Lung (tissue), 12 donors: ENCODE measurements around the gene OR2S2. TPM values are rescaled to one million over a fixed set of nuclear protein-coding genes. Genes with fewer than 3 reads are reported as not detected.

Experiments
- ATAC-seq: fragments of 200-7000 bp; cut with Tn5 transposase; one replicate; pipeline ENCODE4 v1.9.1; 2020; ENCODE audit warnings: moderate number of reproducible peaks; ENCODE audit not compliant: insufficient read depth, low FRiP score
- DNase-seq, 3 donors: peaks; one replicate each; pipeline ENCODE4 v3.0.0-alpha.2; 2013 to 2017
- H3K27ac ChIP-seq, 2 donors: one replicate each; pipeline ENCODE4 v1.5.1; 2013; ENCODE audit warnings: mild to moderate bottlenecking in 2 of 2, moderate library complexity in 2 of 2, control low read depth in 1 of 2, inconsistent platforms in 1 of 2, low read depth in 1 of 2, low read length in 1 of 2
- H3K27me3 ChIP-seq, 3 donors: one replicate each; pipeline ENCODE4 v1.5.1; 2013; ENCODE audit warnings: low read length in 2 of 3; ENCODE audit not compliant: control insufficient read depth in 3 of 3, insufficient read depth in 3 of 3
- H3K36me3 ChIP-seq, 4 donors: one replicate each; pipeline ENCODE4 v1.5.1; 2013; ENCODE audit warnings: low read length in 4 of 4, mild to moderate bottlenecking in 1 of 4, moderate library complexity in 1 of 4; ENCODE audit not compliant: control insufficient read depth in 4 of 4, insufficient read depth in 4 of 4
- H3K4me1 ChIP-seq, 5 donors: one replicate each; pipeline ENCODE4 v1.5.1; 2013; ENCODE audit warnings: low read length in 5 of 5, mild to moderate bottlenecking in 2 of 5, moderate library complexity in 1 of 5; ENCODE audit not compliant: control insufficient read depth in 5 of 5, insufficient read depth in 5 of 5
- H3K4me3 ChIP-seq: one replicate; pipeline ENCODE4 v1.5.1; 2013; ENCODE audit warnings: mild to moderate bottlenecking, control low read depth, moderate library complexity
- H3K9ac ChIP-seq, 2 donors: one replicate each; pipeline ENCODE4 v1.5.1; 2013; ENCODE audit warnings: low read length in 2 of 2, control low read depth in 1 of 2; ENCODE audit not compliant: insufficient read depth in 1 of 2
- H3K9me3 ChIP-seq, 4 donors: one replicate each; pipeline ENCODE4 v1.5.1; 2013; ENCODE audit warnings: low read length in 3 of 4, mild to moderate bottlenecking in 1 of 4, moderate library complexity in 1 of 4; ENCODE audit not compliant: control insufficient read depth in 4 of 4, insufficient read depth in 3 of 4
- WGBS, 2 donors: extraction: QIAGEN DNeasy Blood & Tissue Kit; methylation state at CpG; one replicate each; pipeline ENCODE4 v1.1.7; 2013; 5-methylcytosine and 5-hydroxymethylcytosine counted together
- polyA plus RNA-seq, 2 donors: library from polyadenylated mRNA; stranded (reverse); fragments of 200-250 nt; gene quantifications; one replicate each; pipeline ENCODE4 v1.2.1, GENCODE V29; 2013
- total RNA-seq, 2 donors: library from RNA; depleted of rRNA in 1 of 2; stranded (reverse); fragments of >200 nt in 1 of 2; gene quantifications; one replicate each; pipeline ENCODE4 v1.2.1, GENCODE V29; 2014 to 2021
- TF ChIP-seq, protein P1 (sequence below): IDR thresholded peaks from 2 replicates; pipeline ENCODE4 v1.5.1; 2012; ENCODE audit warnings: mild to moderate bottlenecking; ENCODE audit errors: control extremely low read depth, extremely low read depth
- donor health status: control.
- donor health status: control.
- donor health status: Bipolar disorder and iron deficiency.
- donor health status: healthy.
- donor health status: DM: yes; HTN: yes; CAD: no.

The OR2S2 gene
- total and polyA plus RNA-seq, 4 donors, result not detected

DNA sequence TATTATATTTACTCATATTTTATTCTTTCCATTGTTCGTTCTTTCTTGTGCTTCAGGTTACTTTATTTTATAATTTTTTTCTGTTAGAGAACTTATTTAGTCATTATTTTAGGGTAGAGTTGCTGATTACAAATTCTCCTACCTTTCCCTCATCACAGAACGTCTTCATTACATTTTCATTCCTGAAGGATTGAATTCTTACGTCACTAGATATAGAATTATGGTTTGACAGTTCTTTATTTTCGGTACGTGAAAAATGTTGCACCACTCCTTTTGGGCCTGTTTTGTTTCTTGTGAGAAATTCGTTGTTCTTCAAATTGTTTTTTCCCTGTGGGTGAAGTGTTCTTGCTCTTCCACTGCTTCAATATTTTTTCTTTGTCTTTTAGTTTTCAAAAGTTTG is 20.8 kb upstream of the OR2S2 start:
- peaks cover 0 to 10% (median 7%) of the 10 kb centered on the region in 4 donors for H3K9me3 ChIP-seq
- H3K9ac ChIP-seq, result no peak overlapping the region
- peaks cover 0 to 6% (median 4%) of the 10 kb centered on the region in 3 donors for H3K27me3 ChIP-seq
- ATAC-seq (no peak), DNase-seq (no peak)
- whole genome bisulfite sequencing, 2 donors, result 88 to 91% methylated on average over 6 of the region's 6 CpGs
- TF ChIP-seq, protein P1, sequence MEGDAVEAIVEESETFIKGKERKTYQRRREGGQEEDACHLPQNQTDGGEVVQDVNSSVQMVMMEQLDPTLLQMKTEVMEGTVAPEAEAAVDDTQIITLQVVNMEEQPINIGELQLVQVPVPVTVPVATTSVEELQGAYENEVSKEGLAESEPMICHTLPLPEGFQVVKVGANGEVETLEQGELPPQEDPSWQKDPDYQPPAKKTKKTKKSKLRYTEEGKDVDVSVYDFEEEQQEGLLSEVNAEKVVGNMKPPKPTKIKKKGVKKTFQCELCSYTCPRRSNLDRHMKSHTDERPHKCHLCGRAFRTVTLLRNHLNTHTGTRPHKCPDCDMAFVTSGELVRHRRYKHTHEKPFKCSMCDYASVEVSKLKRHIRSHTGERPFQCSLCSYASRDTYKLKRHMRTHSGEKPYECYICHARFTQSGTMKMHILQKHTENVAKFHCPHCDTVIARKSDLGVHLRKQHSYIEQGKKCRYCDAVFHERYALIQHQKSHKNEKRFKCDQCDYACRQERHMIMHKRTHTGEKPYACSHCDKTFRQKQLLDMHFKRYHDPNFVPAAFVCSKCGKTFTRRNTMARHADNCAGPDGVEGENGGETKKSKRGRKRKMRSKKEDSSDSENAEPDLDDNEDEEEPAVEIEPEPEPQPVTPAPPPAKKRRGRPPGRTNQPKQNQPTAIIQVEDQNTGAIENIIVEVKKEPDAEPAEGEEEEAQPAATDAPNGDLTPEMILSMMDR, result no peak
- H3K36me3 ChIP-seq, result no peaks in the 10 kb centered on the region
- H3K27ac ChIP-seq, result no peak overlapping the region
- no peak overlapping the region for H3K4me3 ChIP-seq
- H3K4me1 ChIP-seq, result no peaks in the 10 kb centered on the region

DNA sequence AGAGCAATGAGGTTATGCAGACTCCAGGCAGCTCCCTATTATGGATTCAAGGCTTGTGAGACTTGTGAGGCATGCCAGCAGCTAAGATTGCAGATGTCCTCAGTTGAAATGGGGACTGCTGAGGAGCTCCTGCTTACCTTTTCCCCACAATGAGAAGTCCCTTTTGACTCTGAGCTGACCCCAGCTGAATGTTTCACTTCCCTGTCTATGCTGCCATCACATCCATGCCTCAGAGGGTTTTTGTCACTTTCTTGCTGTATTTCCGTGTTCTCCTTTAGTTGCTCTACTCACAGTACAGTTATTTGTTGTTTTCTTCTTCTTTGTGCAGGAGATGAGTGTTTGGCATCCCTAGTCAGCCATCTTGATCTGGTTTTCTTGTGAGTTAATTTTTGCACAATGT is 18.8 kb upstream of the OR2S2 start:
- DNase-seq, result no peak
- Histone ChIP-seq H3K4me3 (no peak overlapping the region), H3K4me1 (no peaks in the 10 kb centered on the region), H3K9ac (no peak overlapping the region), H3K27ac (no peak overlapping the region), H3K27me3 (peaks cover 0 to 16% (median 9%) of the 10 kb centered on the region in 3 donors), H3K36me3 (no peaks in the 10 kb centered on the region), H3K9me3 (peaks cover 0 to 10% (median 7%) of the 10 kb centered on the region in 4 donors)
- TF ChIP-seq, protein P1, result no peak
- no peak for ATAC-seq
- 83 to 88% methylated on average over 1 of the region's 1 CpG for WGBS, 2 donors

DNA sequence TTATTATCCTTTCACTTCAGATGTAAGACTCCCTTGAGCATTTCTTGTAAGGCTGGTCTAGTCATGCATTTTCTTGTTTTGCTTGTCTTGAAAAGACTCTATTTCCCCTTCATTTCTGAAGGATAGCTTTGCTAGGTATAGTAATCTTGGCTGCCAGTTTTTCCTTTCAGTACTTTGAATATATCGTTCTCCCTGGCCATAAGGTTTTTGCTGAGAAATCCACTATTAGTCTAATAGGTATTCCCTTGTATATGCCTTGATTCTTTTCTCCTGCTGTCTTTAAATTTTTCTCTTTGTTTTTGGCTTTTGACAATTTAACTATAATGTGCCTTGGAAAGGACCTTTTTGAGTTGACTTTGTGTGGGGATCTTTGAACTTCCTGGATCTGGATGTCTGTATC is 16.8 kb upstream of the OR2S2 start:
- no peak overlapping the region for H3K4me3 ChIP-seq
- TF ChIP-seq, protein P1, result no peak
- 97 to 100% methylated on average over 1 of the region's 1 CpG for WGBS, 2 donors
- peaks cover 0 to 16% (median 5%) of the 10 kb centered on the region in 3 donors for H3K27me3 ChIP-seq
- ATAC-seq (no peak), DNase-seq (no peak)
- H3K4me1 ChIP-seq, result no peaks in the 10 kb centered on the region
- H3K9ac ChIP-seq, result no peak overlapping the region
- peaks cover 0 to 10% (median 7%) of the 10 kb centered on the region in 4 donors for H3K9me3 ChIP-seq
- no peaks in the 10 kb centered on the region for H3K36me3 ChIP-seq
- H3K27ac ChIP-seq, result no peak overlapping the region

DNA sequence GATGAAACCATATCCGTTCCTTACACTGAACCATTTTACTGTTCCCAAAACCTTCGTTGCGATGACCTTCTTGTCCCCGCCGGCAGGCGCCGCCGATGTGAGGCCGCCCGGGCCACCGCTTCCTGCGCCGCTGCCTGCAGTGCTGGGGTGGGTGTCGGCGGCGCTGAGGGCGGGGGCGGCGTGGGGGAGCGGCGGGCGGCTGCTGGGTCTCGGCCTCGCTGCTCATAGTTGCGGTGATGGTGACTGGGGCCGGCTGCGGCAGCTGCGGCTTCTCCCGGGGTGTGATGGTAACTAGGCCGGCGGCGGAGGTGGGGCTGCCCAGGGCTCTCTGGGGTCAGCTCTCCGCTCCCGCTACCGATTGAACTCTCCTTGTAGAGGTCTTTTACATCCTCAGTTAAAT is 14.1 kb upstream of the OR2S2 start:
- WGBS, 2 donors, result 9 to 22% methylated on average over 35 of the region's 35 CpGs
- H3K36me3 ChIP-seq, result no peaks in the 10 kb centered on the region

More for the DNA sequence above, 14.1 kb upstream of the OR2S2 start:
- Histone ChIP-seq H3K27ac (no peak overlapping the region), H3K4me3 (no peak overlapping the region), H3K9ac (no peak overlapping the region), H3K9me3 (peaks cover 0 to 10% (median 7%) of the 10 kb centered on the region in 4 donors), H3K4me1 (no peaks in the 10 kb centered on the region), H3K27me3 (peaks cover 0 to 10% (median 5%) of the 10 kb centered on the region in 3 donors)
- ATAC-seq, result no peak
- DNase-seq, result peak; percentile 33 to 47 (median 44)
- TF ChIP-seq, protein P1, result no peak
